ENCODE data around the gene PCDHGC4.

- TF ChIP-seq CTCF (IDR thresholded peaks at IDR 0.05; ENCODE audit: poor library complexity) (no peak), EZH2 (IDR thresholded peaks at IDR 0.05; ENCODE audit: borderline replicate concordance) (peak; percentile 48), EZH2phosphoT487 (IDR thresholded peaks at IDR 0.05; ENCODE audit: low read depth, severe bottlenecking, unreplicated experiment) (no peak)
Measured at GRCh38 chr5:141484641-141485311, at the start of gene PCDHGC4.
